ENCODE data around the gene LPXN.
A peak's percentile ranks its signal among the peaks of the same experiment; 100 is the strongest.

The LPXN gene

DNA sequence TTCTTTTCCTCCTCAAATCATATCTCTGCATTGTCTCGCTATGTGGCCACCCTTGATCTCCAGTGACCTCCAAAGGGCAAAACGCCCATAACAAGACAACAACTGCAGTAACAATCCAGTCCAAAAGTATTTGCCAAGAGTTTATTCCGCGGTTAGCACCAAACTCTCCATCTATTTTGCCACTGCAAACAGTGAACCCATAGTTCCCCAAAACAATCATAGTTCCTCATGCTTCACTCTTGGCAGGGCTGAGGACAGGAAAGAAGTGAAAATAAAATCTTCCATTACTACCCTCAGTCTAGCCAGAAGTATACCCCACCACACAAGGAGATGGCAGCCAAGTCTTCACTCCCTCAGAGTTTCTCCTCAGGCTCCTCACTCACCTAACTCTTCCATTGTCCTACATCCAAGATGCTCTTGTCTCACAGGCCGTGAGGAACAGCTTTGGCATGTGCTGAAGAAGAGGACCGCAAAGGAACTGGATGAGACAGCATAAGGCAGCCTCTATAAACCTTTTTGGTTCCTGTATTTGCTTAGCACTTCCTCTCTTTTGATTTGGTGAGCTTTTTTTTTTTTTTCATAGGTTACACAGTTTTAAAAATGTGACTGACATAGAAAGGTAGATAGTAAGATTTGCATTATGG lies at the start of gene LPXN:
TSS of gene LPXN (minus strand) at position 480 of the 644 bp plus-strand sequence. CDS start at position 396, 84 bp downstream.
- H3K4me3 ChIP-seq (ENCODE audit: low read depth, low read length): peak within 1 kb of the TSS; percentile 92
- TF ChIP-seq, protein P1, sequence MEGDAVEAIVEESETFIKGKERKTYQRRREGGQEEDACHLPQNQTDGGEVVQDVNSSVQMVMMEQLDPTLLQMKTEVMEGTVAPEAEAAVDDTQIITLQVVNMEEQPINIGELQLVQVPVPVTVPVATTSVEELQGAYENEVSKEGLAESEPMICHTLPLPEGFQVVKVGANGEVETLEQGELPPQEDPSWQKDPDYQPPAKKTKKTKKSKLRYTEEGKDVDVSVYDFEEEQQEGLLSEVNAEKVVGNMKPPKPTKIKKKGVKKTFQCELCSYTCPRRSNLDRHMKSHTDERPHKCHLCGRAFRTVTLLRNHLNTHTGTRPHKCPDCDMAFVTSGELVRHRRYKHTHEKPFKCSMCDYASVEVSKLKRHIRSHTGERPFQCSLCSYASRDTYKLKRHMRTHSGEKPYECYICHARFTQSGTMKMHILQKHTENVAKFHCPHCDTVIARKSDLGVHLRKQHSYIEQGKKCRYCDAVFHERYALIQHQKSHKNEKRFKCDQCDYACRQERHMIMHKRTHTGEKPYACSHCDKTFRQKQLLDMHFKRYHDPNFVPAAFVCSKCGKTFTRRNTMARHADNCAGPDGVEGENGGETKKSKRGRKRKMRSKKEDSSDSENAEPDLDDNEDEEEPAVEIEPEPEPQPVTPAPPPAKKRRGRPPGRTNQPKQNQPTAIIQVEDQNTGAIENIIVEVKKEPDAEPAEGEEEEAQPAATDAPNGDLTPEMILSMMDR (IDR thresholded peaks at IDR 0.05; ENCODE audit: low read depth, low read length): no peak

DNA sequence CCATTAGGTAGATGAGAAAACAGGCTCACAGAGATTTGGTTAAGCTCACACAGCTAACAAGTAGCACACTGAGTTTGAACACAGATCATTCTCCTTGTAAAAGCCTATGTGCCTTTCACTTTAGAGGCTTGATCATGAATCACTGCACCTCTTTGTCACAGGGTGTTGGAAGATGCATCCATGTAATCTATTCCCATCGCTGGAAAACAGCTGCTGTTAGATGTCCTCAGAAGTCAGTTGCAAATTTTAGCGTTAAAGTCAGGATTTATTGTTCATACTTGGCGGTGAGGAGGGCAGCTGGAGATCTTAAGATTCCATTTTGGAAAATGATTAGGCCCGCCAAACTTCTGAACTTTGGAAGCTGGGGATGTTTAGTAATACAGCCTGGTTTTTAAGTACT lies 49.4 kb upstream of the LPXN start:
- H3K4me3 ChIP-seq (ENCODE audit: low read depth, low read length): no peak overlapping the region
- TF ChIP-seq, protein P1 (IDR thresholded peaks at IDR 0.05; ENCODE audit: low read depth, low read length): no peak

DNA sequence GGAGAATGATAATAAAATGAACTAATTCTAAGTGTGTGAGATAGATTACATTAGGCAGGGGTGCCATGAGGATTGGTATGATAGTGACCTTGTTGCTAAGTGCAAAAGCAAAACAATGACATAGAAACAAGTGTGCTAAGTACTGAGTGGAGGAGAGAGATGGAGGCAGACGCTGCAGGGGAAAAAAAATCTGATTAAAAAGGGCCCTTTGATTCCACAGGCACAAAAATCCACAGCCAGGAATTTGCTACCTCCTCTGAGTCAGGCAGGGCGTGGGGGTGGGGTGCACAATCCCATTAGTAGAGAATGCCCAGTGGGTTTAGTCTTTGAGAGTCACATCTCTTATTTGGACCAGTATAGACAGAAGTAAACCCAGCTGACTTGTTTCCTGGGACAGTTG lies 46.7 kb upstream of the LPXN start, which contains the start of gene CNTF:
TSS of gene CNTF (plus strand) at position 322 of the 400 bp plus-strand sequence. CDS start 88 bp downstream, outside the sequence.
- H3K4me3 ChIP-seq (ENCODE audit: low read depth, low read length): no peak within 1 kb of the TSS
- TF ChIP-seq, protein P1 (IDR thresholded peaks at IDR 0.05; ENCODE audit: low read depth, low read length): no peak

DNA sequence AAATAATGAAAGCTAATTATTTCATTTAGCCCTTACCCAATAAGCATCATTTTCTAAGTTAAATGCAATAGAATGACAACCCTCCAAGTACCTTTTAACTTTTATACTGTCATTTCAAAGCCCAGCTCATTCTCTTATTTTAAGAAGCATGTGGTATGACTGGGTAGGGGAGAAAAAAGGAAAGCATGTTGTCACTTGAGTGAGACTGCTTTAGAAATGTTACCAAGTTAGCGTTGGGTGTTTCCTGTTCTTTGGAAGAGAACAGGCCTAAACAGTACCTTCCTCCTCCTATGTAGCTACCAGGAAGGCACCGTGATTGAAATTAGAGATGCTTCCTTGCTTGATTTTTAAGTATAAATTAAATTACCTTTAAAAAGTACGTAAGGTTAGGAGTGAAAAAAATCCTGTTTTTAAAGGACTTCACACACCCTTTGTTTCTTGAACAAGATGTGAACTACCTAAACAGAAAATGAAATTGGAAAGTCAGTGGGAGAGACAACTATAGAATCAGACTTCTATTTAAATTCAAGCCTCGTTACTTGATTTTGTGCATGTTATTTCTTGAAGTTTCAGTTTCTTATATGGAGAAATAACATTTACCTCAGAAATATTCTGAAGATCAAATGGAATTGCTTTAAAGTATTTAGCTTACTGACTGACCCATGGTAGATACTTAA lies 46.1 kb upstream of the LPXN start:
- H3K4me3 ChIP-seq (ENCODE audit: low read depth, low read length): no peak overlapping the region
- TF ChIP-seq, protein P1 (IDR thresholded peaks at IDR 0.05; ENCODE audit: low read depth, low read length): no peak

DNA sequence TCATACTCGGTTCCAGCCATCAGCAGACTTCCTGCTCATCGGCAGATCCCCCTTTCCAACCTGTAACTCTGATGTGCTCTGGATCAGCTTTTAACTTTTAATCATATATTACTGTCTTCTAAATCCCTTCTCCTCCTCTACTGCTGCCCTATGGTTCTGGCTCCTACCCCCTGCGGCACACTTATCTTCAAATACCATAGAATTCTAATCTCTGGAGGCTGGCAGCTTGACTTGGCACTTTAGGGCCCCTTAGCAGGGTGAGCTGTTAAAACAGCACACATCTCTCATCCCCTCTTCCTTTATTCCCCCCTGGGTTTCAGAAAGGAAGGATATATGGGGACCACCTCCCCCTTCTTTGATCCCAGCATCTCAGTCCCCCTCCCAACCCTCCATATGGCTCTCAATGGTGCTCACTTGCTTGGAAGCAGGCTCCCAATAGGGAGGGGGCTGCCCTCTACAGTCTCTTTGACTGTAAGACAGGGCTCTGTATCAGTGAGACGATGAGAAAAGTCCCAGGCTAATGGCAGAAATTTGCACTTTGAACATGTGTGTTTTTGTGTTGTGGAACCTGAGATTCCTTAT lies 42.4 kb upstream of the LPXN start:
- TF ChIP-seq, protein P1 (IDR thresholded peaks at IDR 0.05; ENCODE audit: low read depth, low read length): no peak
- no peak overlapping the region for H3K4me3 ChIP-seq (ENCODE audit: low read depth, low read length)

DNA sequence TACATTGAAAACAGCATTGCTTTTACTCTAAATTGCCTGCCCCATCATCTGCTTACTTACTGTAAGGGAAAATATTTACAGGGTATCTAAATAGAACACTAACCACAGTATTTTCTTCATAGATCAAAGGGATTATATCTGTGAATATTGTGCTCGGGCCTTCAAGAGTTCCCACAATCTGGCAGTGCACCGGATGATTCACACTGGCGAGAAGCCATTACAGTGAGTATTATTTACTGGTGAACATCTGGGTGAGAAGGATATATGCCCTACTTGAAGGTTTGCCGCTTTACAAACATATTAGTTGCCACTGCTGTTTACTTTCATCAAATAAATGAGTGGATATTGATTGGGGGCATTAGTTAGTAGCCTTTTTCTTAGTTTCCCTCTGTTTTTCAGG lies 40.9 kb upstream of the LPXN start:
- TF ChIP-seq, protein P1 (IDR thresholded peaks at IDR 0.05; ENCODE audit: low read depth, low read length): no peak
- no peak overlapping the region for H3K4me3 ChIP-seq (ENCODE audit: low read depth, low read length)

DNA sequence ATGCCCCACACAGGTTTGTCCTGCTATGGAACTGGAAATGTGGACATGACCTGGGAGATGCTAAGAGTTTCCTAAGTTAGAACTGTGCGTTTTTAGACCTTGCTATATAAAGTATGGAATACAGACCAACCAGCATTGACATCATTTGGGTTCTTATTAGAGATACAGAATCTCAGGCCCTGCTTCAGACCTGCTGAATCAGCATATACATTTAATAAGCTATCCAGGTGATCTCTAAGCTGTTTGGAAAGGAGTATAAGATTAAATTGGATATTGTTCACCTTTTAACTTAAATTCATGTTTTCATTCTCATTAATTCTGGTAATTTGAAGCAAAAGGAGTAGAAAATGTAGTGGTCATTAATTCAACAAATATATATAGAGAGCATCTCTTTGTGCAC lies 39.9 kb upstream of the LPXN start:
- H3K4me3 ChIP-seq (ENCODE audit: low read depth, low read length): no peak overlapping the region
- TF ChIP-seq, protein P1 (IDR thresholded peaks at IDR 0.05; ENCODE audit: low read depth, low read length): no peak
